Stimulated activated CD4-positive, alpha-beta T cell treated with anti-CD3 and anti-CD28 coated beads, Interleukin-1b, Interleukin-23, amount 100 ng/mL, for 1 hour (primary cell): ENCODE measurements around the gene OAS3.
A peak's percentile ranks its signal among the peaks of the same experiment; 100 is the strongest.
"Not testable (repeated sequence)": the region's sequence is repeated elsewhere in the genome, so short reads cannot be mapped to it uniquely, and the experiment has no call there.

ENCODE experiments used
- DNase-seq, 2 donors: peaks; one replicate each; pipeline ENCODE4 v3.0.0-alpha.2; 2020; ENCODE audit warnings: low read depth in 2 of 2

The OAS3 gene

DNA sequence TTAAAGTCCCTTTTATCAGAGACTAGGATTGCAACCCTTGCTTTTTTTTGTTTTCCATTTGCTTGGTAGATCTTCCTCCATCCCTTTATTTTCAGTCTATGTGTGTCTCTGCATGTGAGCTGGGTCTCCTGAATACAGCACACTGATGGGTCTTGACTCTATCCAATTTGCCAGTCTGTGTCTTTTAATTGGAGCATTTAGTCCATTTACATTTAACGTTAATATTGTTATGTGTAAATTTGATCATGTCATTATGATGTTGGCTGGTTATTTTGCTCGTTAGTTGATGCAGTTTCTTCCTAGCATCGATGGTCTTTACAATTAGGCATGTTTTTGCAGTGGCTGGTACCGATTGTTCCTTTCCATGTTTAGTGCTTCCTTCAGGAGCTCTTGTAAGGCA is 18.9 kb downstream of the OAS3 start:
- not testable (repeated sequence) for DNase-seq

DNA sequence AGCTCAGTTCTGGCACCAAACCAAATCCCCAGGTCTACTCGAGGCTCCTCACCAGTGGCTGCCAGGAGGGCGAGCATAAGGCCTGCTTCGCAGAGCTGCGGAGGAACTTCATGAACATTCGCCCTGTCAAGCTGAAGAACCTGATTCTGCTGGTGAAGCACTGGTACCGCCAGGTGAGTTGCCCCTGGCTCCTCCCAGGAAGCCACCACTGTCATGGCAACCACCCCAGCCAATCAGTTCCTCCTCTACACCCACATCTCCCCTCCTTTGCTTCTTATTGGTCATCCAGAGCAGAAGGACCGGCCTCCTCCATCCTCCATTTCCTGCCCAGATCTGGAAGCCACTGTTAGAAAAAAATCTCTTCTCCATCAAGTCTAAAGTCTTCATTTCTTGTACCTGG is 22.8 kb downstream of the OAS3 start:
- no peak for DNase-seq

DNA sequence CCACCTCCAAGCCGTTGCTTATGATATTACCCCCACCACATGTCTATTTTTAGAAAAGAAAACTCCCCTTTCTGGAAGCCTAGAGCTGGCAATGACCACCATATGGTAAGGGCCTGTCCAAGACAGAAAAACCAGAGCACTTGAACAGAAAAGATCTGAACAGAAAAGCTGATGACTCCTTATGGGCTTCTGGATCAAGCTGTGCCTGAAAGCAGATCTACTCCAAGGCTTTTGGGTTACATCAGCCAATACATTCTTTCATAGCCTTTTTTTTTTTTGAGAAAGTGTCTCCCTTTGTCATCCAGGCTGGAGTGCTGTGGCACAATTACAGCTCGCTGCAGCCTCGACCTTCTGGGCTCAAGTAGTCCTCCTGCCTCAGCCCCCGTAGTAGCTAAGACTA is 23.3 kb downstream of the OAS3 start:
- DNase-seq, result no peak

DNA sequence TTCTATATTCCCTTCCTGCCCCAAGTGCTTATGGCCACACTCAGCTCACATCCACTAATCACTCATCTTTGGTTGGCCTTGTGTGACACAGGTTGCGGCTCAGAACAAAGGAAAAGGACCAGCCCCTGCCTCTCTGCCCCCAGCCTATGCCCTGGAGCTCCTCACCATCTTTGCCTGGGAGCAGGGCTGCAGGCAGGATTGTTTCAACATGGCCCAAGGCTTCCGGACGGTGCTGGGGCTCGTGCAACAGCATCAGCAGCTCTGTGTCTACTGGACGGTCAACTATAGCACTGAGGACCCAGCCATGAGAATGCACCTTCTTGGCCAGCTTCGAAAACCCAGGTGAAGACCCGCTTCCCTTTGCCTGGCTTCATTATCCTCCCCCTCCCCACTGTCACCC is 24.3 kb downstream of the OAS3 start:
- DNase-seq, result no peak

DNA sequence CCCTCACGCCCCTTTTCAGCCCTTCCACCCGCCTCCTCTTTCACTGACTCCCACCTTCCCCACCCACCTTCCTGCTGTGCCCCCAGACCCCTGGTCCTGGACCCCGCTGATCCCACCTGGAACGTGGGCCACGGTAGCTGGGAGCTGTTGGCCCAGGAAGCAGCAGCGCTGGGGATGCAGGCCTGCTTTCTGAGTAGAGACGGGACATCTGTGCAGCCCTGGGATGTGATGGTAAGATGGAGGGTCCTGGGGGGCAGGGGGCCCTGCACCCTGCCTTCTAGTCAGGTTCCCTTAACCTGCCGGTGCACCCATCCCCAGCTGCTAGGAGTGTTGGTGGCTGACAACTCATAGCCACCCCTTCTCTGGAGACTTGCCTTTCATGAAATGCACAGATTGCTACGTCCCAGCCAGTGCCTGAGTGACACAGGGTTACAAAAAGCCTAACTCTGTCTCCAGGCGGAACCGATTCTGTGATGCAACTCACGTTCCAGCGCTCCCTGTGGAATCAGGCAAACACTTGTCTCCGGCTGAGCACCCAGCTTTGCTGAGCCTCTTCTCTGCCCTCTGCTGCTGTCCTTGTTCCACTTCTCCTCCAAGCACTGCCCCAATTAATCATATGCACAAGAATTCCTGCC is 25.1 kb downstream of the OAS3 start:
- no peak for DNase-seq

DNA sequence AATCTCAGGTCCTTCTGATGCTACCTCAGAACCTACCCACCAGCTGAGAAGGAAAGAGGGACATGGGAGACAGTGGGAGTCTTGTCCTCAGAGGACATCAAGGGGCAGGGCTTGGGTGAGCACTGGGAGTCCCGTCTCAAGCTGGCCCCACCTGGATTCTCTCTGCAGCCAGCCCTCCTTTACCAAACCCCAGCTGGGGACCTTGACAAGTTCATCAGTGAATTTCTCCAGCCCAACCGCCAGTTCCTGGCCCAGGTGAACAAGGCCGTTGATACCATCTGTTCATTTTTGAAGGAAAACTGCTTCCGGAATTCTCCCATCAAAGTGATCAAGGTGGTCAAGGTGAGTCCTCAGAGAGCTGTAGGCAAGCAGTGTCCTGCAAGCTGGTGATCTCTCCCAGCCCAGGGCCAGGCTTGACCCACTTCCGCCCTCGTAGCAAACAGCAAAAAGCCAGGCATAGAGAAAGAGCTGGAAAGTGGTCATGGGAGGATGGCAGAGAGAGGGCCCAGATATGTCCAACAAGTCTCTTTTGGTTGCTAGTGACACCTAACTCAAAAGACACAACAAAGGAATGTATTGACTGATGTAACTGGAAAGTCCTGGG is 25.9 kb downstream of the OAS3 start:
- no peak for DNase-seq

GRCh38 chr12:112964915-112965314 is 26.6 kb downstream of the OAS3 start:
- no peak for DNase-seq

GRCh38 chr12:112965643-112966042 is 27.4 kb downstream of the OAS3 start:
- no peak for DNase-seq

DNA sequence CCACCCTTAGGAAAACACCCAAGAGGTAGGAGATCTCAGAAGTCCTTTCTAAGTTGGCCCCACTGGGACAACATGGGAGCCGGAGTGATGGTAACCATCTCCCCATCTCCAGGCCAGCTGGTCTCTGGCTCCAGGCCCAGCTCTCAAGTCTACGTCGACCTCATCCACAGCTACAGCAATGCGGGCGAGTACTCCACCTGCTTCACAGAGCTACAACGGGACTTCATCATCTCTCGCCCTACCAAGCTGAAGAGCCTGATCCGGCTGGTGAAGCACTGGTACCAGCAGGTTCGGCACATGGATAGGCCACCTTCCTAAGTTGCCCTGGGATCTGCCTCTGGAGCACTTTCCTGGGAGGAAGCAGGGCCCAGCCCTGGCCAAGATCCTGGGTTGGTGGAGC is 29.0 kb downstream of the OAS3 start:
- no peak for DNase-seq

- DNase-seq, result no peak
Observed at GRCh38 chr12:112967858-112968257, 29.6 kb downstream of the OAS3 start.

DNA sequence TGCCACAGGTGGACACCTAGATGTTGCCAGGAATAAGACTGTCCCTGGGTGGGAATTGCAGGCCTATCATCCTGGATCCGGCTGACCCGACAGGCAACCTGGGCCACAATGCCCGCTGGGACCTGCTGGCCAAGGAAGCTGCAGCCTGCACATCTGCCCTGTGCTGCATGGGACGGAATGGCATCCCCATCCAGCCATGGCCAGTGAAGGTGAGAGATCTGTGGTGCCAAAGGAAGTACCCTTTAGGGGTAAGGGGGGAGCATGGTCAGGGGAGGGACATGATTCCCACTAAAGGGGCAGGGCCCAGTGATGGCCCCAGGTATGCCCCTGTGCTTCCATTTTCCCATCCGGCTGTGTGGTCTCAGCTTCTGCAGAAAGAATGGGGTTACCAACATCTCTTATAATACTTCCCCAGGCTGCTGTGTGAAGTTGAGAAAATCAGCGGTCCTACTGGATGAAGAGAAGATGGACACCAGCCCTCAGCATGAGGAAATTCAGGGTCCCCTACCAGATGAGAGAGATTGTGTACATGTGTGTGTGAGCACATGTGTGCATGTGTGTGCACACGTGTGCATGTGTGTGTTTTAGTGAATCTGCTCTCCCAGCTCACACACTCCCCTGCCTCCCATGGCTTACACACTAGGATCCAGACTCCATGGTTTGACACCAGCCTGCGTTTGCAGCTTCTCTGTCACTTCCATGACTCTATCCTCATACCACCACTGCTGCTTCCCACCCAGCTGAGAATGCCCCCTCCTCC is 31.5 kb downstream of the OAS3 start:
- DNase-seq, result no peak

DNA sequence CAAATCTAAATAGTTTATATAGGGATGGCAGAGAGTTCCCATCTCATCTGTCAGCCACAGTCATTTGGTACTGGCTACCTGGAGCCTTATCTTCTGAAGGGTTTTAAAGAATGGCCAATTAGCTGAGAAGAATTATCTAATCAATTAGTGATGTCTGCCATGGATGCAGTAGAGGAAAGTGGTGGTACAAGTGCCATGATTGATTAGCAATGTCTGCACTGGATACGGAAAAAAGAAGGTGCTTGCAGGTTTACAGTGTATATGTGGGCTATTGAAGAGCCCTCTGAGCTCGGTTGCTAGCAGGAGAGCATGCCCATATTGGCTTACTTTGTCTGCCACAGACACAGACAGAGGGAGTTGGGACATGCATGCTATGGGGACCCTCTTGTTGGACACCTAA is 32.1 kb downstream of the OAS3 start:
- DNase-seq, result no peak

- no peak for DNase-seq
Observed at GRCh38 chr12:112971248-112971647, 33.0 kb downstream of the OAS3 start.

GRCh38 chr12:112973011-112973735 is 34.9 kb downstream of the OAS3 start:
- no peak for DNase-seq

DNA sequence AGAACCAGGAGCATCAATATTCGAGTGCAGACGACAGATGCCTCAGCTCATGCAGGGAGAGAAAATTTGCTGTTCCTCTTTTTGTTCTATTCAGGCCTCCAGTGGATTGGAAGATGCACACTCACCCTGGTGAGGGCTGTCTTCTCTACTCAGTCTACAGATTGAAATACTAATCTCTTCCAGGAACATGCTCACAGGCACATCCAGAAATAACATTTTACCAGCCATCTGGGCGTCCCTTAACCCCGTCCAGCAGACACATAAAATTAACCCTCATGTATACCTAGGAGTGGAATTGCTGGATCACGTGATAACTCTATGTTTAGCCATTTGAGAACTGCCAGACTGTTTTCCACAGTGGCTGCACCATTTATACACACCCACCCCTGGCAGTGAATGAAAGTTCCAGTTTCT is 35.6 kb downstream of the OAS3 start:
- no peak for DNase-seq

DNA sequence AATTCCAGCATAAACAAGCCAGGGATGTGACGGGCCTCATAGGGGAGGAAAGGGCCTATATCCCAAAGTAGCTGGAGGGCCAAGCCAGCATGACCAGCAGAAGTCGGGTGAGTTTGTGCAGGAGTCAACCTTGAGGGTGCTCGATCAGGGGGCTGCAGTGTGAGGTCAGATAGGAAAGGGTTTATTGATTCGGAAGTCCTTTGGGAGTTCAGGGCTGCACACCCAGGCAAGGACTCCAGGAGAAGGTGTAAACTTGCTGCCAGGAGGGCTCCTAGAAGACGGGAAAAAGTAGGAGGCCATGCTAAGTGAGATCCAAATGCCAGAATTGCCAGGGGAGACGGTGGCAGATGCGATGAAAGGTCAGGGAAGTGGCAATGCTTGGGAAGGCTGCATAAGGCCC is 36.6 kb downstream of the OAS3 start:
- no peak for DNase-seq

DNA sequence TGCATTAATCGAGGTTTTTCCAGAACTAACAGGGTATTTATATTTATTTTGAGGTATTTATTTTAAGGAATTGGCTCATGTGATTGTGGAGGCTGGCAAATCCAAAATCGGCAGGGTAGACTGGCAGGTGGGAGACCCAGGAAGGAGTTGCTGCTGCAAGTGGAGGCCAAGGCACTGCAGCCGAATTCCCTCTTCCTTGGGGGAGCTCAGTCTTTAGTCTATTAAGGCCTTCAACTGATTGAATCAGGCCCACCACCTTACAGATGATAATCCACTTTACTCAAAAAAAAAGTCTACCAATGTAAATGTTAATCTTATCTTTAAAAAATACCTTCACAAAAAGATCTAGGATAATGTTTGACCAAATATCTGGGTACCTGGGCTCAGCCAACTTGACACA is 38.9 kb downstream of the OAS3 start:
- DNase-seq, result no peak

DNA sequence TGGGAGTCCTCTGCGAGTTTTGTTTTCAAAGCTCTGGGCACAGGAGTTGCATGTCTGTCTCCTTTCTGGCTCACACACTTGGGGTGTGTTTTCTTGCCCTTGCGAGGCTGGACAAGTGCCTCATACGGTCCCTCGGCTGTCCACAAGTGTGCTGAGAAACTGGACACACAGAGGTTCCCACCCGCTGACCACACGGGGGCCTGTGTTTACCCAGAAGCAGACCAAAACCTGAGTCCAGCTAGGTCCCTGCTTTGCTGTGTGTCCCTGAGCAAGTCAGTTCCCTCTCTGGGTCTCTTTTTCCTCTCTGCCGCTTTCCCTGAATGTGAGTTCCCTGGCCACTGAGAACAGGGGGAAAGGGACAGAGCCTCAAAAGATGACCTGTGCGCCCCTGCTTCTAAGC is 39.4 kb downstream of the OAS3 start:
- no peak for DNase-seq

DNA sequence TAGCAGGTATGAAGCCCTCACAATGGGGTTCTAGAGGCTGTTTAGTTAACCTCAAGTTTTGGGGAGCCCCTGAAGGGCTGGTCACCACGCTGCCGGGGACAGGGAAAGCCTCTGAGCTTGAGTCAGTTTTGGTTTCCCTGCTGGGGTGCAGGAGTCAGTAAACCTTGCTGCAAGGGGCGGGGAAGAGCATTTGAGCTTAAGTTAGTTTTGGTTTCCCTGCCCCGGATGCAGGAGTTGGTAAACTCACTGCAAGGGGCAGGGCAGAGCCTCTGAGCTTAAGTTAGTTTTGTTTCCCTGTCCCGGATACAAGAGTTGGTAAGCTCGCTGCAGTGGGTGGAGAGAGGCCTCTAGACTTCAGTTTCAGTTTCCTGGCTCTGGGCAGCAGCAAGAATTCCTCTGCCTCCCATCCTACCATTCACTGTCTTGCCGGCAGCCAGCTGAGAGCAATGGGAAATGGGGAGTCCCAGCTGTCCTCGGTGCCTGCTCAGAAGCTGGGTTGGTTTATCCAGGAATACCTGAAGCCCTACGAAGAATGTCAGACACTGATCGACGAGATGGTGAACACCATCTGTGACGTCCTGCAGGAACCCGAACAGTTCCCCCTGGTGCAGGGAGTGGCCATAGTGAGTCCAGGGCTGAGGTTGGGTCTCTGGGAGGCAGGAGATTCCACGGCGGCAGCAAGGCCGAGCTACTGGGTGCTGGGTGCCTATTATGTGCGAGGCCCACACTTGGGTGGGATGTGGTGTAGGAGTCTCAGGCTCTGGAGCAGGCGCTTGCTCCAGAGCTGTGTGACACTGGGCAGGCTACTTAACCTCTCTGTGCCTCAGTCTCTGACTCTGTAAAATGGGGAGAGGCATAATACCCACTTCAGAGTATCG is 40.1 kb downstream of the OAS3 start, which contains the start of gene OAS2:
OAS2 (plus strand) TSS at position 357 of the 878 bp plus-strand sequence; CDS start at position 447, 90 bp downstream.
- peak; percentile 32 to 48 for DNase-seq

DNA sequence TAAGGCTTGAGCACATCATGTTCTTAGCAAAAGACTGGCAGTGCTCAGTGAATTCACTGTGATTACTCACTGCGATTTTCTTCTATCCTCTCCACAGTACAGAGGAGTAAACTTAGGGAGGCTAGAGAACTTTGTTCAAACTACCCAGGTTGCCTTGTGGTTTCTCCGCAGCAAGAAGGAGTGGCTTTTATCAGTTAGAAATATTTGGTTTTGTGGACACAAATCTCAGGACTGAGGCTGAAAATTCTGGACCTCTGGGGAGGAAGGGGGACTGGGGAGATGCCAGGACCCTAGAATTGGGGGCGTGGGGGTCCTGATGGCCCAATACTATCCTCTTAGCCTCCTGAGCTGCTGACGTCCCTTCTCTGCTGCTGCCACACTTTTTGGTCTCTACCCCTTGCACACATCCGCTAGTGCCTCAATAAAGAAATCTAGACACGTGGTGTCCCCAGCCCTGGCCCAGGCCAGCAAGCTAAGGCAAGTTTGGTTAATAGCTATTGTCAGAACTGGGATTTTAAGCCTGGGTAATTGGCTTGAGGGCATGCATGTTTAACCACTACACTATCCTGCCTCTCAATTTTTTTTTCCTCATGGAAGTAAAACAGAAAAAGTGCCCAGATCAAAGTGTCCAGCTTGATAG is 40.9 kb downstream of the OAS3 start:
- DNase-seq, result no peak
